Measurements from ENCODE around the gene ELF3.

GRCh38 chr1:202013603-202014002 is 3.2 kb downstream of the ELF3 start:
- TF ChIP-seq CTCF (IDR thresholded peaks at IDR 0.05) = no peak
- TF ChIP-seq POLR2AphosphoS5 (IDR thresholded peaks at IDR 0.05) = no peak
